ENCODE measurements around the gene POLR3H.

POLR3H gene

DNA sequence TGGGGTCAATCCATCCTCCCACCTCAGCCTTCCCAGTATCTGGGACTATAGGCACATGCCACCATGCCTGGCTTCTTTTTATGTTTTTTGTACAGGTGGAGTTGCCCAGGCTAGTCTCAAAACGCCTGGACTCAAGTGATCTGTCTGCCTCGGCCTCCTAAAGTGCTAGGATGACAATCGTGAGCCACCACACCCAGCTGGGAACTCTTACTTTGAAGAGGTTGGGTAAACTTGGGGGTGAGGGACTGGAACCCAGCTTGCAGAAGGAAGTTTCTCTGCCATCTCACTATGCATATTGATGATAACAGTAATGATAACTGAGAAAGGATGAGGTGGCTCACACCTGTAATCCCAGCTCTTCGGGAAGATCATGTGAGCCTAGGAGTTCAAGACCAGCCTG lies 39.5 kb downstream of the POLR3H start:
- TF ChIP-seq CTCF (conservative IDR thresholded peaks at IDR 0.05; ENCODE audit: control insufficient read depth, insufficient read depth, low read depth, low read length) = no peak
- DNase-seq (ENCODE audit: low read depth) = no peak
- H3K4me3 ChIP-seq (ENCODE audit: control insufficient read depth, low read depth, low read length) = no peak overlapping the region

DNA sequence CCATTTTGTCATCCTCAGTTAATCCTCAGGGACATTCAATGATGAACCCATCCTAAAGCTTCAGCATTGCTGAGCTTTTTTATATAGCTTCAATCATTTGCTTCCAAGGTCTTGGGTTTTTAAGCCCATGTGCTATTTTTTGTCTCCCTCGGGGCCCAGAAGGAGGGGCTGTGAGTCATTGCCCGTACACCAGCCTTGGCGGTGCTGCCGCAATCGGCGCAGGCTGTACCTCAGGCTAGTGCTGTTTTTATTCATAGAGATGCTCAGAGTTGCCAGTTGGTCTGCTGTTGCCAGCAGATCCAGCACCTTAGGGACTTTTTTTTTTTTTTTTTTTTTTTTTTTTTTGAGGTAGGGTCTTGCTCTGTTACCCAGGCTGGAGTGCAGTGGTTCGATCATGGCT lies 39.9 kb downstream of the POLR3H start:
- DNase-seq (ENCODE audit: low read depth) = peak; percentile 83
- TF ChIP-seq CTCF (conservative IDR thresholded peaks at IDR 0.05; ENCODE audit: control insufficient read depth, insufficient read depth, low read depth, low read length) = no peak
- no peak overlapping the region for H3K4me3 ChIP-seq (ENCODE audit: control insufficient read depth, low read depth, low read length)

- peak; percentile 25 for TF ChIP-seq CTCF (conservative IDR thresholded peaks at IDR 0.05; ENCODE audit: control insufficient read depth, insufficient read depth, low read depth, low read length)
- no peak overlapping the region for H3K4me3 ChIP-seq (ENCODE audit: control insufficient read depth, low read depth, low read length)
- DNase-seq (ENCODE audit: low read depth) = no peak
Observed at GRCh38 chr22:41501209-41501608, 43.1 kb downstream of the POLR3H start.

GRCh38 chr22:41500303-41500702 lies 44.0 kb downstream of the POLR3H start:
- no peak overlapping the region for H3K4me3 ChIP-seq (ENCODE audit: control insufficient read depth, low read depth, low read length)
- no peak for TF ChIP-seq CTCF (conservative IDR thresholded peaks at IDR 0.05; ENCODE audit: control insufficient read depth, insufficient read depth, low read depth, low read length)
- DNase-seq (ENCODE audit: low read depth) = no peak

- no peak overlapping the region for H3K4me3 ChIP-seq (ENCODE audit: control insufficient read depth, low read depth, low read length)
- TF ChIP-seq CTCF (conservative IDR thresholded peaks at IDR 0.05; ENCODE audit: control insufficient read depth, insufficient read depth, low read depth, low read length) = no peak
- DNase-seq (ENCODE audit: low read depth) = no peak
Observed at GRCh38 chr22:41499624-41500280, 44.5 kb downstream of the POLR3H start.

DNA sequence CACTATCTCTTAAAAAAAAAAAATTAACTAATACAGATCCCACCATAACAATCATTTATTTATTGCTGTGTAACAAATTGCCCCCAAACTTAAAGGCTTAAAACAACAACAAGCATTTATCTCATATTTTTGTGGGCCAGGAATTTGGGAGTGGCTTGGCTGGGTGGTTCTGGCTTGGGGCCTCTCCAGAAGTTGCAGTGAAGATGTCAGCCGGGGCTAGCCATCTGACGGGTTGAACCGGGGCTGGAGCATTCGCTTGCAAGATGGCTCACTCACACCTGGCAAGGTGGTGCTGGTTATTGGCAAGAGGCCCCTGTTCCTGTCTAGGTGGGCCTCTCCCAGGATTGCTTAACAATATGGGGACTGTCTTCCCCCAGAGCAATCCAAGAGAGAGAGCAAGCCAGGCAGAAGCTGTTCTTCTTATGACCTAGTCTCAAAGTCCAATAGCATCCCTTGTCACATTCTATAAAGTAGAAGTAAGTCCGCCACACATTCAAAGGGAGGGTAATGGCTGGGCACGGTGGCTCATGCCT lies 45.9 kb downstream of the POLR3H start:
- no peak for DNase-seq (ENCODE audit: low read depth)
- no peak overlapping the region for H3K4me3 ChIP-seq (ENCODE audit: control insufficient read depth, low read depth, low read length)
- TF ChIP-seq CTCF (conservative IDR thresholded peaks at IDR 0.05; ENCODE audit: control insufficient read depth, insufficient read depth, low read depth, low read length) = no peak

All from fibroblast of mammary gland (primary cell).